Muscle layer of duodenum (tissue), 2 donors: ENCODE results near the gene MMP26.

Experiments used
- H3K27ac ChIP-seq: one replicate; pipeline ENCODE4 v1.7.0; 2013; ENCODE audit warnings: mild to moderate bottlenecking, low read length
- H3K27me3 ChIP-seq: one replicate; pipeline ENCODE4 v1.7.0; 2013; ENCODE audit warnings: low read depth, mild to moderate bottlenecking, control low read depth, low read length
- H3K36me3 ChIP-seq, 2 donors: one replicate each; pipeline ENCODE4 v1.7.0; 2013; ENCODE audit warnings: low read length in 2 of 2, control low read depth in 1 of 2, mild to moderate bottlenecking in 1 of 2; ENCODE audit not compliant: insufficient read depth in 2 of 2, control insufficient read depth in 1 of 2
- H3K4me1 ChIP-seq, 2 donors: one replicate each; pipeline ENCODE4 v1.7.0; 2013; ENCODE audit warnings: low read length in 2 of 2, mild to moderate bottlenecking in 2 of 2, control low read depth in 1 of 2, moderate library complexity in 1 of 2; ENCODE audit not compliant: insufficient read depth in 2 of 2, control insufficient read depth in 1 of 2
- H3K4me3 ChIP-seq, 2 donors: one replicate each; pipeline ENCODE4 v1.7.0; 2013; ENCODE audit warnings: low read length in 2 of 2, low read depth in 1 of 2, mild to moderate bottlenecking in 1 of 2
- H3K9me3 ChIP-seq, 2 donors: one replicate each; pipeline ENCODE4 v1.7.0; 2013; ENCODE audit warnings: low read length in 2 of 2, control low read depth in 1 of 2, mild to moderate bottlenecking in 1 of 2; ENCODE audit not compliant: control insufficient read depth in 1 of 2
- donor health status: healthy.

The MMP26 gene

DNA sequence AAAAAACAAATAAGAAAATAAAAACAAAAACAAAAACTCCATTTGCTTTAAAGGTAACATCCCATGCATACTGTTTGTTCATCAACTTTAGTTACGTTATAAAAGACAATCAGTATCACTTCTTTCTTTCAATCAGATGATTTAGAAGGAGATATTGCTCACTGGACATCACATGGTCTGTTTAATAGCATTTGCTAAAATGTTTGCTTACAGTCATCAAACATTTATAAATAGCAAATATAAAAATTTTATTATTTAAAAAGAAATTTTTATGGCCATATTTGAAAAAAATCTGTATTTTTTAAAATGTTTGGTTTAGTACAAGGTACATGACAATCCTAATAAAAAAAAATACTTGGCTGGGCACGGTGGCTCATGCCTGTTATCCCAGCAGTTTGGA, 22.6 kb downstream of the MMP26 start:
- Histone ChIP-seq H3K36me3 (no peaks in the 10 kb centered on the region), H3K4me1 (no peaks in the 10 kb centered on the region), H3K27me3 (no peaks in the 10 kb centered on the region), H3K4me3 (no peak overlapping the region), H3K27ac (no peak overlapping the region), H3K9me3 (no peaks in the 10 kb centered on the region)

DNA sequence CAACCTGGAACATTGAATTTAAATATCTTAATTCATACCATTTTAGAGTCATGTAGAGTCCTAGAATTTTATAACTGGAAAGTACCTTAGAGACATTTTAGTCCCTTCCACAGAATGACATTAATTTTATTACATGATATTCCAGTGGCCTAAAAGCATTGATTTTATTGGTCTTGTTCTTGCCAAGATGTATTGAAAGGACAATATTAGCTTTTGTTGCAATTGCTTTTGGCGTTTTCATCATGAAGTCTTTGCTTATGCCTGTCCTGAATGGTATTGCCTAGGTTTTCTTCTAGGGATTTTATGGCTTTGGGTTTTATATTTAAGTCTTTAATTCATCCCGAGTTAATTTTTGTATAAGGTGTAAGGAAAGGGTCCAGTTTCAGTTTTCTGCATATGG, 36.2 kb downstream of the MMP26 start:
- no peak overlapping the region for H3K4me3 ChIP-seq
- no peaks in the 10 kb centered on the region for H3K9me3 ChIP-seq
- no peaks in the 10 kb centered on the region for H3K4me1 ChIP-seq
- no peaks in the 10 kb centered on the region for H3K27me3 ChIP-seq
- no peaks in the 10 kb centered on the region for H3K36me3 ChIP-seq
- no peak overlapping the region for H3K27ac ChIP-seq

DNA sequence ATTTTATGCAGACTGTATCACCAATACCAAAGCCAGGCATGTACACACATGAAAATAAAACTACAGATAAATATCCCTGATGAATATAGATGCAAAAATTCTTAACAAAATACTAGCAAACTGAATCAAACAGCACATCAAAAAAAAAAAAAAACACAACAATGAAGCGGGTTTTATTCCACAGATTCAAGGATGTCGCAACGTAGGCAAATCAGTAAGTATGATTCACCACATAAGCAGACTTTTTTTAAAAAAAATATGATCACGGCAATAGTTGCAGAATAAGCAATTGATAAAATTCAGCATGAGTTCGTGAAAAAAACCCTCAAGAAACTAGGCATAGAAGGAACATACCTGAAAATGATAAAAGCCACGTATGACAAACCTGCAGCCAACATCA, 43.9 kb downstream of the MMP26 start:
- Histone ChIP-seq H3K4me1 (no peaks in the 10 kb centered on the region), H3K36me3 (no peaks in the 10 kb centered on the region), H3K9me3 (no peaks in the 10 kb centered on the region), H3K27ac (no peak overlapping the region), H3K4me3 (no peak overlapping the region), H3K27me3 (no peaks in the 10 kb centered on the region)

DNA sequence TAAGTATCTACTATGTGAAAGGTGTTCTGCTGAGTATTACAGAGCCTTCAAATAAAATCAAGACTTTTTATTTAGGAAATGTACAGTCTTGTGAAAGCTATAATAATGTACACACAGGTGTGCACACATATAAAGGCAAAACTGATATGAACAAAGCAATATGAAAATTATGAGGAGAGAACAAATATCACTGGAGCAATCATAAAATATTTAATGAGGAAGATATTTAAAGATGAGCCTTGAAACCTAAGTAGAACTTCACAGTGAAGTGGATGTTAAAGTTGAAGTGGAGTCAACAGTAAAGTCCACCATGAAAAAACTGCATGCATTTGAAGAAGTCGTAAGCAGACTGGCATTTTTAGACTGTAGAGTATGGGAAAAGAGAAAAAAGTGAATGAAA, 46.6 kb downstream of the MMP26 start:
- no peaks in the 10 kb centered on the region for H3K27me3 ChIP-seq

More for the DNA sequence above, 46.6 kb downstream of the MMP26 start:
- H3K9me3 ChIP-seq, result no peaks in the 10 kb centered on the region
- H3K4me1 ChIP-seq, result no peaks in the 10 kb centered on the region
- H3K4me3 ChIP-seq, result no peak overlapping the region
- H3K36me3 ChIP-seq, result no peaks in the 10 kb centered on the region
- no peak overlapping the region for H3K27ac ChIP-seq
